ENCODE results near the gene TRAPPC3. TPM values are rescaled to one million over a fixed set of nuclear protein-coding genes. Genes with fewer than 3 reads are reported as not detected.

The TRAPPC3 gene
- total RNA-seq, 1 donor: 80.8 TPM

GRCh38 chr1:36126005-36126716, 23.1 kb downstream of the TRAPPC3 start:
- TF ChIP-seq, protein P1, sequence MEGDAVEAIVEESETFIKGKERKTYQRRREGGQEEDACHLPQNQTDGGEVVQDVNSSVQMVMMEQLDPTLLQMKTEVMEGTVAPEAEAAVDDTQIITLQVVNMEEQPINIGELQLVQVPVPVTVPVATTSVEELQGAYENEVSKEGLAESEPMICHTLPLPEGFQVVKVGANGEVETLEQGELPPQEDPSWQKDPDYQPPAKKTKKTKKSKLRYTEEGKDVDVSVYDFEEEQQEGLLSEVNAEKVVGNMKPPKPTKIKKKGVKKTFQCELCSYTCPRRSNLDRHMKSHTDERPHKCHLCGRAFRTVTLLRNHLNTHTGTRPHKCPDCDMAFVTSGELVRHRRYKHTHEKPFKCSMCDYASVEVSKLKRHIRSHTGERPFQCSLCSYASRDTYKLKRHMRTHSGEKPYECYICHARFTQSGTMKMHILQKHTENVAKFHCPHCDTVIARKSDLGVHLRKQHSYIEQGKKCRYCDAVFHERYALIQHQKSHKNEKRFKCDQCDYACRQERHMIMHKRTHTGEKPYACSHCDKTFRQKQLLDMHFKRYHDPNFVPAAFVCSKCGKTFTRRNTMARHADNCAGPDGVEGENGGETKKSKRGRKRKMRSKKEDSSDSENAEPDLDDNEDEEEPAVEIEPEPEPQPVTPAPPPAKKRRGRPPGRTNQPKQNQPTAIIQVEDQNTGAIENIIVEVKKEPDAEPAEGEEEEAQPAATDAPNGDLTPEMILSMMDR (IDR thresholded peaks at IDR 0.05; ENCODE audit: insufficient read depth, low read length): no peak
- H3K4me3 ChIP-seq (ENCODE audit: low read depth, low read length): no peak overlapping the region
- no peak for DNase-seq (ENCODE audit: low read depth)

GRCh38 chr1:36125129-36125991, 23.9 kb downstream of the TRAPPC3 start, which contains the start of gene COL8A2:
Gene COL8A2 (minus strand): TSS chr1:36125222. CDS start chr1:36100242, 24,980 bp downstream.
- no peak for DNase-seq (ENCODE audit: low read depth)
- TF ChIP-seq, protein P1 (IDR thresholded peaks at IDR 0.05; ENCODE audit: insufficient read depth, low read length): no peak

DNA sequence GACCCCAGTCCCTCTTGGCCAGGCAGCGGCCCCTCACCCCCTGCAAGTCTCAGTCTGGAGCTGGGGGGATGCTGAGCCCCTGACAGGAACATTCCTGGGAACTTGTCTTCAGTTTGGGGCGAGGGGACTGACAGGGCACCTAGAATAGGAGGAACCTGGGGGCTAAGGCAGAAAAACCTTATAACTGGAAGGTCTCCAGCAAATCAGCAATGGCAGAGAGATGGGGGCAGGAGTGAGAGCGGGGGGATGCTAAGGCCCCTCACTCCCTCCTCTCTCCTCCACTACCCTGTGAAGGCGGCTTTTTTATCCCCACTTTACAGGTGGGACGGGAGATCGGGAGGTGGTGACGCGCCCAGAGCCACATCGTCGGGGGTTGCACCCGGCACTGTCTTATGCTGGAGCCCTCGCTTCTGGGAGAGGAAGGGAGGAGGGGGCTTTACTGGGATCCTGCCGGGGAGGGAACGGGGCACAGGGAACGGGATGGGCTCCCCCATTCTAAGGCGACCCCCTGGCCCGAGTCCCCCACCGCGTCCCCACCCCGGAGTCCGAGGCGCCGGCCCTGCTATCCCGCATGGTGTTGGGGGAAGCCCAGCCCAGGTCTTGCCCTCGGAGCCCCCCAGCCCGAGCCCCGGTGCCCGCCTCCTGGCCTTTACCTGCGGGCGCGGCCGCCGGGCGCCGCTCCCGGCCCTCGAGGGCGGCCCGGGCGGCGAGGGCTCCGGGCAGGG, 24.7 kb downstream of the TRAPPC3 start:
- TF ChIP-seq, protein P1 (IDR thresholded peaks at IDR 0.05; ENCODE audit: insufficient read depth, low read length): no peak
- H3K4me3 ChIP-seq (ENCODE audit: low read depth, low read length): peak overlapping the region; percentile 22
- no peak for DNase-seq (ENCODE audit: low read depth)

More at GRCh38 chr1:36125129-36125991, 23.9 kb downstream of the TRAPPC3 start, which contains the start of gene COL8A2:
- peak within 1 kb of the TSS; percentile 28 for H3K4me3 ChIP-seq (ENCODE audit: low read depth, low read length)

DNA sequence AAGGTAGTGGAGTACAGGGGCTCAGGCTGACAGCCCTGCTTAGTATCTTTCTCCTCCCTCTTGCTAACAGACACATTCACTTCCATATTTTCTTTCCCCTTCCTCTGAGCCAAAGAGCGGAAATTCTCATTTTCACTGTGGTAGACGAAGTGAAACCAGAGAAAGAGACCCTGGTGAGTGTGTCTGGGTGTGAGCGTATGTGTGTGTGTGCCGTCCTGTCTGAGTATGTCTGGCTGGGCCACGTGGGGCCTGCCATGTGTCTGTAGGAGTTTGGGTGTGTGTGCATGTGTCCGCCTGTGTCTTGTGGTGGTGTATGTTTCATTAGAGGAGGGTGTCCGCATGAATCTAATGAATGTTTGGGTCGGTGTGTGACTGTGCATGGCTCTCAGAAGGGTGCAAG, 25.9 kb downstream of the TRAPPC3 start:
- TF ChIP-seq, protein P1 (IDR thresholded peaks at IDR 0.05; ENCODE audit: insufficient read depth, low read length): no peak
- DNase-seq (ENCODE audit: low read depth): no peak
- no peak overlapping the region for H3K4me3 ChIP-seq (ENCODE audit: low read depth, low read length)

DNA sequence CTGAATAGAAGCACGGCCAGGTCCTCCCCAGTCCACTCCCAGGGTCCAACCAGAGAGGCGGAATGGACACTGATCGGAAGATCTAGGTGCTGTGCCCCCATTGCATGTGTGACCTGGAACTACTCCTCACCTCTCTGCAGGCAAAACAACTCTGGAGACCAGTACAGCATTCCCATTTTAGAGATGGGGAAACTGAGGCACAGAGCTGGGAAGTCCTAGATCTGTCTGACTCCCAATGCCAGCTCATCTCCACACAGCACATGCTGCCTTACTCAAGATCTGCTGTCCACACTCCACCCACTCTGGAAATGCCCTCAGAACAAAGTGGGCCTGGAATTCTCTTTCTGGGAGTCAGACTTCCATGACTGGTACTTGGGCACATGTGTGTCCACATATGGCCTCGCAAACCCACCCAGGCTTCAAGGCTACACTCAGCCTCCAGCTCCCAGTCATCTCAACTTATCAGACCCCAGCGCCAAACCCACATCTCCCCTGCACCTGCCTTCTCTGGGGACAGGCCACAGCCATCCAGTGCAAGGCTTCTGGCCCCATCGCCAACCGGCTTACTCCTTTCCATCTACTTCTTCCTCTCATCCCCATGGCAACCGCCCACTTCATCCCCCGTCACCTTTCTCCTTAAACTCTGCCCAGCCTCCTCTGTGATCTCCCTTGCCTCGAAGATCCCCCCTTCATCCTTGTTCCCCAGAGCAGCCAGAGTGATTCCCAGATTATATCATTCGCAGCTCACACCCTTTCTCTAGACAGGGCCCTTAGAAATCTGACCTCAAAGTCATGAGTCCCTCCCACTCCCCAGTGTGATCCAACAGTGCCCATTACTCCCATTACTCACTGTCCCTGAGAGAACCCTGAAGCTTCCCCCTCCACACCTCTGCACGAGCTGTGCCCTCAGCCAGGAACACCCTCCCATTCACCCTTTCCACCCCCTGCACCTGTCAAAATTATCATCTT, 26.9 kb downstream of the TRAPPC3 start:
- DNase-seq (ENCODE audit: low read depth): no peak
- no peak overlapping the region for H3K4me3 ChIP-seq (ENCODE audit: low read depth, low read length)
- TF ChIP-seq, protein P1 (IDR thresholded peaks at IDR 0.05; ENCODE audit: insufficient read depth, low read length): no peak

Data from fibroblast of the aortic adventitia (primary cell).